Measurements from ENCODE around the gene MYMX. TPM values are rescaled to one million over a fixed set of nuclear protein-coding genes. Genes with fewer than 3 reads are reported as not detected.

MYMX gene
- total RNA-seq = 1.1 TPM
- 2.2 TPM for polyA plus RNA-seq (ENCODE audit: insufficient read depth, low read depth, low replicate concordance)
- long read RNA-seq, donor 1 = 0 reads
- long read RNA-seq, donor 2 = 0 reads
- long read RNA-seq, donor 3 = 0 reads
- long read RNA-seq, donor 4 = 0 reads
- long read RNA-seq, donor 5 = 0 reads
- long read RNA-seq, donor 6 = 0 reads
- long read RNA-seq, donor 7 = 0 reads
- long read RNA-seq, donor 8 = 0 reads
- long read RNA-seq, donor 9 = 0 reads
- long read RNA-seq, donor 10 = 0 reads

DNA sequence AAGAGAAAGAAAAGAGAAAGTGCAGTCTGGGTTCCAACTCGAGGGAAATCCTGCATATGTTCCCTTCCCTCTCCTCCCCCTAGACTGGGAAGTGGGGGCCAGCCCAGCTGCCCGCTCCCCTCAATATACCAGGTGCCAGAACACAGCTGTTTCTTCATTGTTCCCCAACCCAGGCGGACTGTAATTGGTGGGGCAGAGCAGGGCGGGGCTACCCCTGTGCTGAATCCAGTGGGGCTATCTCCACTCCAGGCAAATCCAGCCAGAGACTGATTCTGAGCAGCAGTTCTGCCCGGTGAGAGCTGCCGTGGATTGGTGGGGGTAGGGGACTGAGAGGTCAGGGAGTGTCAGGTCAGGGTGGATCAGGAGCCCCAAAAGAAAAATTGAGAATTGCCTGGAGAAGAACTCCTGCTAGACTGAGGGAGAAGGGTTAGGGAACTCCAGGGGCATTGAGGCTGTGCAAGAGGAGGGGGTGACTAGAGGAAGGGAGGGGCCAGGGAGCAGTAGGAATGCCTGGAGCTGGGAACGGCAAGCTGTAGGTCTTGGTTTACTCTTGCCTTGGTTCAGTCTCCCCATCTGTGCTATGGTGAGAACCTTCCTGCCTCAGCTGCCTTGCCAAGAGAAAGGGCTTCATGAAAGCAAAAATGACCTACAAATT, at the start of gene MYMX:
Gene MYMX (plus strand): TSS at position 250 of the 655 bp plus-strand sequence. CDS start 546 bp downstream, outside the sequence.
- FAIRE-seq (no peak), DNase-seq (peak in 2 of 5 donors; percentile 60 to 69)
- no peak within 1 kb of the TSS for H3K4me3 ChIP-seq (ENCODE audit: low read length in 3 of 3)
- peak within 1 kb of the TSS; percentile 47 to 77 for H3K27ac ChIP-seq (ENCODE audit: low read depth in 2 of 2, low read length in 2 of 2)
- no peaks in the 10 kb centered on the region for H3K36me3 ChIP-seq (ENCODE audit: control insufficient read depth in 2 of 3, insufficient read depth in 3 of 3, low read length in 3 of 3)
- TF ChIP-seq, protein P1, sequence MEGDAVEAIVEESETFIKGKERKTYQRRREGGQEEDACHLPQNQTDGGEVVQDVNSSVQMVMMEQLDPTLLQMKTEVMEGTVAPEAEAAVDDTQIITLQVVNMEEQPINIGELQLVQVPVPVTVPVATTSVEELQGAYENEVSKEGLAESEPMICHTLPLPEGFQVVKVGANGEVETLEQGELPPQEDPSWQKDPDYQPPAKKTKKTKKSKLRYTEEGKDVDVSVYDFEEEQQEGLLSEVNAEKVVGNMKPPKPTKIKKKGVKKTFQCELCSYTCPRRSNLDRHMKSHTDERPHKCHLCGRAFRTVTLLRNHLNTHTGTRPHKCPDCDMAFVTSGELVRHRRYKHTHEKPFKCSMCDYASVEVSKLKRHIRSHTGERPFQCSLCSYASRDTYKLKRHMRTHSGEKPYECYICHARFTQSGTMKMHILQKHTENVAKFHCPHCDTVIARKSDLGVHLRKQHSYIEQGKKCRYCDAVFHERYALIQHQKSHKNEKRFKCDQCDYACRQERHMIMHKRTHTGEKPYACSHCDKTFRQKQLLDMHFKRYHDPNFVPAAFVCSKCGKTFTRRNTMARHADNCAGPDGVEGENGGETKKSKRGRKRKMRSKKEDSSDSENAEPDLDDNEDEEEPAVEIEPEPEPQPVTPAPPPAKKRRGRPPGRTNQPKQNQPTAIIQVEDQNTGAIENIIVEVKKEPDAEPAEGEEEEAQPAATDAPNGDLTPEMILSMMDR (IDR thresholded peaks at IDR 0.05; ENCODE audit: borderline replicate concordance, extremely low read depth, insufficient read depth) = no peak
- no peaks in the 10 kb centered on the region for H3K27me3 ChIP-seq (ENCODE audit: control insufficient read depth, insufficient read depth, low read length)
- no peaks in the 10 kb centered on the region for H3K9me3 ChIP-seq (ENCODE audit: control insufficient read depth in 2 of 3, insufficient read depth in 1 of 3, low read length in 3 of 3)
- H3K4me1 ChIP-seq (ENCODE audit: control insufficient read depth in 2 of 3, insufficient read depth in 2 of 3, low read depth in 1 of 3, low read length in 3 of 3) = peaks cover 0 to 21% (median 4%) of the 10 kb centered on the region in 3 donors
- H3K9ac ChIP-seq (ENCODE audit: low read length in 3 of 3) = peak within 1 kb of the TSS in 1 of 3 donors; percentile 35
- intact Hi-C loops (cut with DNase I) = no loop called here

DNA sequence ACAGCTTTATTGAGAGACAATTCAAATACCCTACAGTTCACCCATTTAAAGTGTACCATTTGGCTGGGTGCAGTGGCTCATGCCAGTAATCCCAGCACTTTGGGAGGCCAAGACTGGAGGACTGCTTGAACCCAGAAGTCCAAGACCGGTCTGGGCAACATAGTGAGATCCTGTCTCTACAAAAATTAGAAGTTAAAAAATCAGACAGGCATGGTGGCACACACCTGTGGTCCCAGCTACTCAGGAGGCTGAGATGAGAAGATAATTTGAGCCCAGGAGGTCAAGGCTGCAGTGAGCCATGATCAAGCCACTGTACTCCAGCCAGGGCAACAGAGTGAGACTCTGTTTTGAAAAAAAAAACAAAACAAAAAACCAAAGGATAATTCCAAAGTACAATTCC, 49.2 kb upstream of the MYMX start:
- Histone ChIP-seq H3K9ac (ENCODE audit: low read length in 3 of 3) (no peak overlapping the region), H3K36me3 (ENCODE audit: control insufficient read depth in 2 of 3, insufficient read depth in 3 of 3, low read length in 3 of 3) (no peaks in the 10 kb centered on the region), H3K4me1 (ENCODE audit: control insufficient read depth in 2 of 3, insufficient read depth in 2 of 3, low read depth in 1 of 3, low read length in 3 of 3) (no peaks in the 10 kb centered on the region), H3K4me3 (ENCODE audit: low read length in 3 of 3) (no peak overlapping the region), H3K27me3 (ENCODE audit: control insufficient read depth, insufficient read depth, low read length) (no peaks in the 10 kb centered on the region), H3K27ac (ENCODE audit: low read depth in 2 of 2, low read length in 2 of 2) (no peak overlapping the region), H3K9me3 (ENCODE audit: control insufficient read depth in 2 of 3, insufficient read depth in 1 of 3, low read length in 3 of 3) (no peaks in the 10 kb centered on the region)
- no peak for FAIRE-seq
- TF ChIP-seq, protein P1 (IDR thresholded peaks at IDR 0.05; ENCODE audit: borderline replicate concordance, extremely low read depth, insufficient read depth) = no peak
- DNase-seq = no peak
- intact Hi-C loops (cut with DNase I) = no loop called here

DNA sequence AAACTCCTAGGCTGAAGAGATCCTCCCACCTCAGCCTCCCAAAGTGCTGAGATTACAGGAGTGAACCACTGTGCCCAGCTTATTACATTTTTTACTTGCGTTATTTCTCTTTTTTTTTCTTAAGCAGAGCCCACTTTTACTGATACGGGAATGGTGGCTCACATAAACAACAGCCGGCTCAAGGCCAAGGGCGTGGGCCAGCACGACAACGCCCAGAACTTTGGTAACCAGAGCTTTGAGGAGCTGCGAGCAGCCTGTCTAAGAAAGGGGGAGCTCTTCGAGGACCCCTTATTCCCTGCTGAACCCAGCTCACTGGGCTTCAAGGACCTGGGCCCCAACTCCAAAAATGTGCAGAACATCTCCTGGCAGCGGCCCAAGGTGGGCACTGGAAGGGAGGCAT, 47.6 kb upstream of the MYMX start:
- DNase-seq (no peak), FAIRE-seq (no peak)
- no peaks in the 10 kb centered on the region for H3K36me3 ChIP-seq (ENCODE audit: control insufficient read depth in 2 of 3, insufficient read depth in 3 of 3, low read length in 3 of 3)
- no peaks in the 10 kb centered on the region for H3K27me3 ChIP-seq (ENCODE audit: control insufficient read depth, insufficient read depth, low read length)
- intact Hi-C loops (cut with DNase I) = no loop called here
- no peaks in the 10 kb centered on the region for H3K4me1 ChIP-seq (ENCODE audit: control insufficient read depth in 2 of 3, insufficient read depth in 2 of 3, low read depth in 1 of 3, low read length in 3 of 3)
- TF ChIP-seq, protein P1 (IDR thresholded peaks at IDR 0.05; ENCODE audit: borderline replicate concordance, extremely low read depth, insufficient read depth) = no peak
- H3K9me3 ChIP-seq (ENCODE audit: control insufficient read depth in 2 of 3, insufficient read depth in 1 of 3, low read length in 3 of 3) = no peaks in the 10 kb centered on the region
- no peak overlapping the region for H3K9ac ChIP-seq (ENCODE audit: low read length in 3 of 3)
- H3K27ac ChIP-seq (ENCODE audit: low read depth in 2 of 2, low read length in 2 of 2) = no peak overlapping the region
- H3K4me3 ChIP-seq (ENCODE audit: low read length in 3 of 3) = no peak overlapping the region

All from kidney (tissue), 22 donors.